GM19025 (cell line): ENCODE measurements around the gene ABL1.

Experiments
- ATAC-seq: cut with Tn5 transposase; IDR thresholded peaks from one replicate; pipeline ENCODE4 v1.9.1; 2021; ENCODE audit warnings: mild to moderate bottlenecking, low read depth, moderate library complexity; ENCODE audit not compliant: unreplicated experiment

ABL1 gene

GRCh38 chr9:130869250-130869649 lies 34.2 kb downstream of the ABL1 start:
- no peak for ATAC-seq

DNA sequence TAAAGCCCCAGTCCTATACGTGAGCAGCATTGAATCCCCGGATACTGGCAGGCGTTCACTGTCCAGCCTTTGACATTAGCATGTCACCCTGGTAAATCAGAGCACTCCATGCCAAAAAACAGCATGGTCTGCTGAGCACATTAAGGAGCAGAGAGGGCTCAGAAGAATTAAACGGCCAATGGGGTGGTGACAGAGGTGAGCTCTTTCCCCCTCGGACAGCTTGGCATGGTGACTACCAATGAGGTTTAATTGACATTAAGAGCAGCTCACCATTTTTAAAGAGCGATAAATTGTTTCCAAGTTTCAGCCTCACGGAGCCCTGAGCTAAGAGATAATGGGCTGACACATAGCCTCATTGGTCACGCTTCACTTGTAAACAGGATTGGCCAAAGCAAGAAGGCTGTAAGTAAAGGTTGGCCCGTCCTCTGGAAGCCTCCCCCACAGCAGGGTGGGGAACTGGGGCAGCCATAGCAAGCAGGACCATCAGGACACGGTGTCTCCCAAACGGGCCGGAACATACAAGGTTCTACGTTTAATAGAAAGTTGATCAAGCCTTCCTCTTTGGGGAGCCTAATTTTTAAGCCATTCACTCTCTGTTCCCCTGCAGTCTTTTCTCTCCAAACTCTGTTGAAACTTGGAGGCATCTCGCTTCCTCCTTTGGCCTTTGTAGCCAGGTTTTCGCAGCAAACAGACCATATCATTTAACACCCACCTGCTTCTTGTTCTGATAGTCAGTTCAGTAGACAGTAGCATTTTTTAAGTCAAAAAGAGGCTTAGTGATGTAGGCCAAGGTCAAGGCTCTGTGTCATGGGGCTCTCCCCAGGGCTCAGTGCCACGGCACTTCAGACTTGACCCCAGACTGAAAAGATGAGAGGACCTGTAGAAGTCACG lies 35.7 kb downstream of the ABL1 start:
- ATAC-seq: no peak

- no peak for ATAC-seq
Measured at GRCh38 chr9:130871395-130872062, 36.5 kb downstream of the ABL1 start.

- ATAC-seq: no peak
Measured at GRCh38 chr9:130872093-130872492, 37.0 kb downstream of the ABL1 start.

DNA sequence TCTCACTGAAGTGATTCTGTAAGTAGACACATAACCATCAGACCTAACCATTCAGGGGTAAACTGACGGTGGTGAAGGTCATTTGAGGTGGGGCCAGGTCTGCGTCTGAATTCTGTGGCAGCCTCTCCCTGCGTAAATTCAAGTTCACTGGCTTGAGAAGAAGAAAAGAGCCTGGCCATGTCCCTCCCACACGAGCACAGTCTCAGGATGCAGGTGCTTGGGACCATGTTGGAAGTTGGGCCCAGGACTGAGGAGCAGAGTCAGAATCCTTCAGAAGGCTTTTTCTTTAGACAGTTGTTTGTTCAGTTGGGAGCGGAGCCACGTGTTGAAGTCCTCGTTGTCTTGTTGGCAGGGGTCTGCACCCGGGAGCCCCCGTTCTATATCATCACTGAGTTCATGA lies 37.5 kb downstream of the ABL1 start:
- no peak for ATAC-seq

DNA sequence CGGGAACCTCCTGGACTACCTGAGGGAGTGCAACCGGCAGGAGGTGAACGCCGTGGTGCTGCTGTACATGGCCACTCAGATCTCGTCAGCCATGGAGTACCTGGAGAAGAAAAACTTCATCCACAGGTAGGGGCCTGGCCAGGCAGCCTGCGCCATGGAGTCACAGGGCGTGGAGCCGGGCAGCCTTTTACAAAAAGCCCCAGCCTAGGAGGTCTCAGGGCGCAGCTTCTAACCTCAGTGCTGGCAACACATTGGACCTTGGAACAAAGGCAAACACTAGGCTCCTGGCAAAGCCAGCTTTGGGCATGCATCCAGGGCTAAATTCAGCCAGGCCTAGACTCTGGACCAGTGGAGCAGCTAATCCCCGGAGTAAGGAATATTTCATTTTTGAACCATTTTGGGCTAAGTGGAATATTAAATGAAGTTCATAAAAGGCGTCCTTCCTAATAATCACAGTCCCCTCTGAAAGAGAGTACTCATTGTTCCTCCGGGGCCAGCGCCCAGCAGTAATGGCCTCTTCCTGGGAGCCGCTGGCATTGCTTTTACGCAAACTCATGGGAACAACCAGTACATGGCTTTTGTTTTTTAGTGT lies 38.0 kb downstream of the ABL1 start:
- no peak for ATAC-seq

DNA sequence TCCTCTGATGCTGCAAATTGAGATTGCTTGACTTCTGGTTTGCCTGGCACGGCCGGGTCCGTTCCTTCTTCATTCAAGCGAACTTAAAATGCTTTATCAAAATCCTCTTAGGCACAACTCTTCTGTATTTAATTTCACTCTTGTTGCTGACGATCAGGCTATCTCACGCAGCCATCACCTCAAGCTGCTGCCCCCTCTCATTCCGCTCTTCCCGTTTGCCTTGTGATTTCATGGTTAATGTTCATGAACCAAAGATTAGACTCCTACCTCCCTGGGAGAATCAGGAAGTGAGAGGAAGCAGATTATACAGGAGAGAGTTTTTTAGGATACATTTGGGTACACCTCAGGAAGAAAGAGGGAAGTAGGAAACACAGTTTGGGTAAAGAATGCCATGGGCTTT lies 38.9 kb downstream of the ABL1 start:
- ATAC-seq: no peak

- ATAC-seq: no peak
Measured at GRCh38 chr9:130874783-130875182, 39.7 kb downstream of the ABL1 start.

DNA sequence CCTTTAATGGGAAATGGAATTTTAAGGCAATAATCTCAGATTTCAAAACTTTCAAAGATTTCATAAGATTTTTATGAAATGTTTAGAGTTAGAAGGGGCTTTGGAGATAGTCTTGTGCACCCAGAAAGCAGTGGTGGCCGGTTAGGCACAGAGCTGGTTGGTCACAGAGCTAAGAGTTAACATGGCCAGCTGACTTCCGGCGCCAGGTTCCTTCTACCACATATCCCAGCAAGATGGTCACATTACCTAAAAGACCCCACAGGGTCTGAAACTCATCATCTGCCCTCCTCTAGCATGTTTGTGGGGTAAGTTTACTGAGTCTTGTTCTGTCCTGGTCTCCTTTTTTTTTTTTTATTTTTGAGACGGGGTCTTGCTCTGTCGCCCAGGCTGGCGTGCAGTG lies 42.2 kb downstream of the ABL1 start:
- ATAC-seq: no peak

- ATAC-seq: no peak
Measured at GRCh38 chr9:130878295-130878694, 43.2 kb downstream of the ABL1 start.

DNA sequence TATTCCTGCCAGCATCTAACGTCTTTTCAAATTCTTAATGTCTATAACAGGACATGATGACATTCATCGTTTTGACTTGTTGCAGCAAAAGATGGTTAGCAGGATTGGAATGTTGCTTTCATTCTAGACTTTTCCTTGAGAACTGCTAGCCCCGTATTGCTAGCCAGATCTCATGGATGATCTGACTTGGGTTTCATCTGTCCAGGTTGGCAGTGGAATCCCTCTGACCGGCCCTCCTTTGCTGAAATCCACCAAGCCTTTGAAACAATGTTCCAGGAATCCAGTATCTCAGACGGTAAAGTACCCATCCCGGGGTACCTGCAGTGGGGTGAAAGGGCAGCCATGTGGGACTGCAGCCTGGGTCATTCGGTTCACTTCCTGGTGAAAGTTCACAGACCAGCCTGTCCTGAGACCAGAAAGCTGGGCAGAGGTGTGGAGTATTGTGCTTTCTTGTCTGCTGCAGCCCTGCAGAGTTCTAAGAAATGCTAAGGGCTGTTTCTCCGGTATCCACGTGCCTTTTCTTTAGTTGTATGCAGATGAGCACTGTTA lies 44.9 kb downstream of the ABL1 start:
- ATAC-seq: no peak

DNA sequence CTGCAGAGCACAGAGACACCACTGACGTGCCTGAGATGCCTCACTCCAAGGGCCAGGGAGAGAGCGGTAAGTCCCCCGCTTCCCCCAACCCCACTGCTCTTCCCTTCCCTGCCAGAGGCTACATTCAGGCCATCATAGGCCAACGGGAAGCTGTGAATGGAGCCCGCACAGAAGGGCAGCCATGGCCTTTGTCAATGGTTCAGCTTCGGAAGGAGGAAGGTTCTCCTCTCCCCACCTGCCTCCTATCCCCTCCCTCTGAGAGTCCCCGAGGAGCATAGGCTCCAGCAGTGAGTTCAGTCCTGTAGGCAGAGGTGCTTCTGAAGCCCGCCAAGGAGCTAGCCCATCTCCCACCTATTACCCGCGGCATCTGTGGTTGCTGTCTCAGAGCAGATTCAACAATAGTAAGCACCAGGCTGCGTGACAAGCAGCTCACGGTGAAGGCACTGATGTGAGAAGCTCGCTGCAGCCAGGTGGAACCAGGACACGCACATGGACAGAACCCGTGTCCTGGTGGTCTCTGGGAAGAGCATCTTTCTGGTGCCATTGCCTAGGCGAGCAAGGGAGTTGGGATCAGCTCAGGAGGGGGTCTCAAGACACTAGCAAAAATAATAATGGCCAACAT lies 45.7 kb downstream of the ABL1 start:
- no peak for ATAC-seq

DNA sequence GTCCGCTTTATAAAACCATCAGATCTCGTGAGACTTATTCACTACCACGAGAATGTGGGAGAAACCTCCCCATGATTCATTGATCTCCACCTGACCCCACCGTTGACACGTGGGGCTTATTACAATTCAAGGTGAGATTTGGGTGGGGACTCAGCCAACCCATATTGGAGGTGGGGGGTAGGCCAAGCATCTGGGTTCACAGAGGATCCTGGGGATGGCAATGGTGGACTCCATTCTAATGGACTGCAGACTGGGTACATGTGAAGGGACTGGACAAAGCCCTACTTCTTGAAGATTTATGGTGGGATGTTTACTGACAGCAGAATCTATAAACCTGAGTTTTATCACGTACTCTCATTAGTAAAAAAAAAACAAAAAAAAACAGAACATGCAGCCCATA lies 46.5 kb downstream of the ABL1 start:
- no peak for ATAC-seq

GRCh38 chr9:130882696-130883225 lies 47.7 kb downstream of the ABL1 start:
- ATAC-seq: no peak

- no peak for ATAC-seq
Measured at GRCh38 chr9:130883479-130883878, 48.4 kb downstream of the ABL1 start.

GRCh38 chr9:130884111-130884531 lies 49.1 kb downstream of the ABL1 start:
- no peak for ATAC-seq

DNA sequence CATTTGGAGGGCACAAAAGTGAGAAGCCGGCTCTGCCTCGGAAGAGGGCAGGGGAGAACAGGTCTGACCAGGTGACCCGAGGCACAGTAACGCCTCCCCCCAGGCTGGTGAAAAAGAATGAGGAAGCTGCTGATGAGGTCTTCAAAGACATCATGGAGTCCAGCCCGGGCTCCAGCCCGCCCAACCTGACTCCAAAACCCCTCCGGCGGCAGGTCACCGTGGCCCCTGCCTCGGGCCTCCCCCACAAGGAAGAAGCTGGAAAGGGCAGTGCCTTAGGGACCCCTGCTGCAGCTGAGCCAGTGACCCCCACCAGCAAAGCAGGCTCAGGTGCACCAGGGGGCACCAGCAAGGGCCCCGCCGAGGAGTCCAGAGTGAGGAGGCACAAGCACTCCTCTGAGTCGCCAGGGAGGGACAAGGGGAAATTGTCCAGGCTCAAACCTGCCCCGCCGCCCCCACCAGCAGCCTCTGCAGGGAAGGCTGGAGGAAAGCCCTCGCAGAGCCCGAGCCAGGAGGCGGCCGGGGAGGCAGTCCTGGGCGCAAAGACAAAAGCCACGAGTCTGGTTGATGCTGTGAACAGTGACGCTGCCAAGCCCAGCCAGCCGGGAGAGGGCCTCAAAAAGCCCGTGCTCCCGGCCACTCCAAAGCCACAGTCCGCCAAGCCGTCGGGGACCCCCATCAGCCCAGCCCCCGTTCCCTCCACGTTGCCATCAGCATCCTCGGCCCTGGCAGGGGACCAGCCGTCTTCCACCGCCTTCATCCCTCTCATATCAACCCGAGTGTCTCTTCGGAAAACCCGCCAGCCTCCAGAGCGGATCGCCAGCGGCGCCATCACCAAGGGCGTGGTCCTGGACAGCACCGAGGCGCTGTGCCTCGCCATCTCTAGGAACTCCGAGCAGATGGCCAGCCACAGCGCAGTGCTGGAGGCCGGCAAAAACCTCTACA lies 49.8 kb downstream of the ABL1 start:
- ATAC-seq: no peak

GRCh38 chr9:130885484-130886375 lies 50.7 kb downstream of the ABL1 start:
- ATAC-seq: no peak

GRCh38 chr9:130886981-130887380 lies 51.9 kb downstream of the ABL1 start:
- no peak for ATAC-seq
